Trophoblast cell (in vitro differentiated cells and primary cell): Measurements from ENCODE around the gene CASP3.
A peak's percentile ranks its signal among the peaks of the same experiment; 100 is the strongest.
"Not testable (repeated sequence)": the region's sequence is repeated elsewhere in the genome, so short reads cannot be mapped to it uniquely, and the experiment has no call there.

Source experiments
- DNase-seq, 2 donors: peaks; one replicate each; pipeline ENCODE4 v3.0.0-alpha.2; 2016
- H2AFZ ChIP-seq: 2 replicates; pipeline ENCODE4 v1.6.1; 2013; ENCODE audit warnings: low read length, moderate library complexity, mild to moderate bottlenecking; ENCODE audit not compliant: insufficient read depth, poor library complexity
- H2AK5ac ChIP-seq: 2 replicates; pipeline ENCODE4 v1.6.1; 2013; ENCODE audit warnings: mild to moderate bottlenecking, low read length
- H2BK120ac ChIP-seq: 2 replicates; pipeline ENCODE4 v1.6.1; 2013; ENCODE audit warnings: low read length, mild to moderate bottlenecking, moderate library complexity; ENCODE audit not compliant: insufficient read depth, poor library complexity
- H2BK12ac ChIP-seq: 2 replicates; pipeline ENCODE4 v1.6.1; 2013; ENCODE audit warnings: mild to moderate bottlenecking, low read length, moderate library complexity
- H2BK5ac ChIP-seq: 2 replicates; pipeline ENCODE4 v1.6.1; 2013; ENCODE audit warnings: low read length, low read depth, moderate library complexity, mild to moderate bottlenecking; ENCODE audit not compliant: poor library complexity
- H3K14ac ChIP-seq: 2 replicates; pipeline ENCODE4 v1.6.1; 2013; ENCODE audit warnings: mild to moderate bottlenecking, low read length
- H3K18ac ChIP-seq: 2 replicates; pipeline ENCODE4 v1.6.1; 2013; ENCODE audit warnings: mild to moderate bottlenecking, low read length
- H3K23ac ChIP-seq: 2 replicates; pipeline ENCODE4 v1.6.1; 2013; ENCODE audit warnings: low read length
- H3K27ac ChIP-seq: 2 replicates; pipeline ENCODE4 v1.5.1; 2013; ENCODE audit warnings: low read depth, mild to moderate bottlenecking, inconsistent platforms, low read length, moderate library complexity
- H3K27me3 ChIP-seq: 2 replicates; pipeline ENCODE4 v1.6.1; 2013; ENCODE audit warnings: inconsistent platforms, mild to moderate bottlenecking, low read length, moderate library complexity; ENCODE audit not compliant: insufficient read depth
- H3K36me3 ChIP-seq, 2 experiments: 1 replicate in 1 of 2; 2 replicates in 1 of 2; pipeline ENCODE4 v1.6.1; 2013; ENCODE audit warnings: low read length in 2 of 2, mild to moderate bottlenecking in 2 of 2, moderate library complexity in 1 of 2; ENCODE audit not compliant: insufficient read depth in 2 of 2, control insufficient read depth in 1 of 2
- H3K4ac ChIP-seq: 2 replicates; pipeline ENCODE4 v1.6.1; 2013; ENCODE audit warnings: low read depth, mild to moderate bottlenecking, low read length, moderate library complexity
- H3K4me1 ChIP-seq, 2 experiments: 1 replicate in 1 of 2; 2 replicates in 1 of 2; pipeline ENCODE4 v1.6.1; 2013; ENCODE audit warnings: low read length in 2 of 2, mild to moderate bottlenecking in 2 of 2, moderate library complexity in 1 of 2; ENCODE audit not compliant: insufficient read depth in 2 of 2, control insufficient read depth in 1 of 2
- H3K4me2 ChIP-seq: 2 replicates; pipeline ENCODE4 v1.6.1; 2013; ENCODE audit warnings: inconsistent platforms, mild to moderate bottlenecking, low read length, moderate library complexity
- H3K4me3 ChIP-seq: 2 replicates; pipeline ENCODE4 v1.5.1; 2013; ENCODE audit warnings: mild to moderate bottlenecking, low read depth, low read length, inconsistent platforms
- H3K79me1 ChIP-seq: one replicate; pipeline ENCODE4 v1.6.1; 2013; ENCODE audit warnings: low read length
- H3K79me2 ChIP-seq: 2 replicates; pipeline ENCODE4 v1.6.1; 2013; ENCODE audit warnings: low read length, mild to moderate bottlenecking; ENCODE audit not compliant: control insufficient read depth, insufficient read depth, poor library complexity
- H3K9ac ChIP-seq: 2 replicates; pipeline ENCODE4 v1.6.1; 2013; ENCODE audit warnings: mild to moderate bottlenecking, low read length
- H3K9me3 ChIP-seq: 2 replicates; pipeline ENCODE4 v1.6.1; 2013; ENCODE audit warnings: low read depth, mild to moderate bottlenecking, control low read depth, inconsistent platforms, low read length; ENCODE audit not compliant: insufficient read depth
- H4K12ac ChIP-seq: 2 replicates; pipeline ENCODE4 v1.6.1; 2013; ENCODE audit warnings: low read depth, mild to moderate bottlenecking, low read length, moderate library complexity
- H4K8ac ChIP-seq: 2 replicates; pipeline ENCODE4 v1.6.1; 2013; ENCODE audit warnings: low read depth, mild to moderate bottlenecking, low read length, moderate library complexity
- H4K91ac ChIP-seq: one replicate; pipeline ENCODE4 v1.6.1; 2013; ENCODE audit warnings: low read depth, mild to moderate bottlenecking, low read length, moderate library complexity
- WGBS: extraction: QIAGEN DNeasy Blood & Tissue Kit; methylation state at CpG from one replicate; pipeline ENCODE4 v1.1.7; 2013; ENCODE audit warnings: missing lambda C conversion rate; ENCODE audit not compliant: insufficient read length, insufficient coverage; ENCODE audit errors: extremely low coverage; 5-methylcytosine and 5-hydroxymethylcytosine counted together

Gene CASP3

GRCh38 chr4:184617600-184618196 lies 31.5 kb downstream of the CASP3 start:
- H2BK120ac ChIP-seq: no peak overlapping the region
- H3K36me3 ChIP-seq: no peaks in the 10 kb centered on the region
- H3K14ac ChIP-seq: no peak overlapping the region
- no peaks in the 10 kb centered on the region for H3K79me1 ChIP-seq
- no peaks in the 10 kb centered on the region for H3K4me1 ChIP-seq
- no peak overlapping the region for H3K18ac ChIP-seq
- H2BK12ac ChIP-seq: no peak overlapping the region
- H3K4me2 ChIP-seq: no peak overlapping the region
- H3K23ac ChIP-seq: no peak overlapping the region
- H3K79me2 ChIP-seq: no peaks in the 10 kb centered on the region
- WGBS: no CpG with 5 or more reads among the region's 9 CpGs
- no peak overlapping the region for H4K91ac ChIP-seq
- no peak overlapping the region for H3K4me3 ChIP-seq
- H4K12ac ChIP-seq: no peak overlapping the region
- no peak overlapping the region for H4K8ac ChIP-seq
- no peaks in the 10 kb centered on the region for H3K27me3 ChIP-seq
- H2AFZ ChIP-seq: no peak overlapping the region
- H2AK5ac ChIP-seq: no peak overlapping the region
- no peak overlapping the region for H2BK5ac ChIP-seq
- no peak overlapping the region for H3K9ac ChIP-seq
- DNase-seq: peak; percentile 93 to 94
- no peak overlapping the region for H3K27ac ChIP-seq
- H3K4ac ChIP-seq: no peak overlapping the region
- peaks cover 3% of the 10 kb centered on the region for H3K9me3 ChIP-seq

- Histone ChIP-seq H3K27ac (no peak overlapping the region), H4K8ac (no peak overlapping the region), H3K4me2 (no peak overlapping the region), H3K18ac (no peak overlapping the region), H3K27me3 (no peaks in the 10 kb centered on the region), H2AK5ac (no peak overlapping the region), H3K23ac (no peak overlapping the region), H2AFZ (no peak overlapping the region), H3K9me3 (peaks cover 3% of the 10 kb centered on the region), H3K79me2 (no peaks in the 10 kb centered on the region), H3K36me3 (no peaks in the 10 kb centered on the region), H3K14ac (no peak overlapping the region), H4K91ac (no peak overlapping the region), H3K4me3 (peak overlapping the region; percentile 46), H3K9ac (no peak overlapping the region), H4K12ac (no peak overlapping the region), H2BK12ac (no peak overlapping the region), H2BK120ac (no peak overlapping the region), H3K4ac (no peak overlapping the region), H3K4me1 (no peaks in the 10 kb centered on the region), H3K79me1 (no peaks in the 10 kb centered on the region), H2BK5ac (no peak overlapping the region)
- DNase-seq: no peak
- WGBS: no CpG with 5 or more reads among the region's 12 CpGs
Measured at GRCh38 chr4:184616633-184617551, 32.4 kb downstream of the CASP3 start.

GRCh38 chr4:184616168-184616567 lies 33.1 kb downstream of the CASP3 start:
- not testable (repeated sequence) for DNase-seq, H3K4me3 ChIP-seq, H2AFZ ChIP-seq, H2BK120ac ChIP-seq, H2BK5ac ChIP-seq, H4K8ac ChIP-seq, H3K4me1 ChIP-seq, H3K9ac ChIP-seq, H4K91ac ChIP-seq, H2BK12ac ChIP-seq, H3K18ac ChIP-seq, H3K4ac ChIP-seq, H3K27ac ChIP-seq, H3K79me2 ChIP-seq, H4K12ac ChIP-seq, H3K23ac ChIP-seq, H3K27me3 ChIP-seq, H2AK5ac ChIP-seq, H3K36me3 ChIP-seq, H3K9me3 ChIP-seq, H3K79me1 ChIP-seq, H3K14ac ChIP-seq, H3K4me2 ChIP-seq
- WGBS: no CpG with 5 or more reads among the region's 2 CpGs

GRCh38 chr4:184614509-184614908 lies 34.7 kb downstream of the CASP3 start:
- Histone ChIP-seq H4K91ac (no peak overlapping the region), H3K4me2 (no peak overlapping the region), H3K4me1 (no peaks in the 10 kb centered on the region), H3K9ac (no peak overlapping the region), H3K79me1 (no peaks in the 10 kb centered on the region), H4K12ac (no peak overlapping the region), H3K9me3 (peaks cover 3% of the 10 kb centered on the region), H3K27ac (no peak overlapping the region), H2AFZ (no peak overlapping the region), H2BK5ac (no peak overlapping the region), H3K36me3 (no peaks in the 10 kb centered on the region), H3K18ac (no peak overlapping the region), H3K4ac (no peak overlapping the region), H3K4me3 (no peak overlapping the region), H4K8ac (no peak overlapping the region), H3K79me2 (no peaks in the 10 kb centered on the region), H3K27me3 (no peaks in the 10 kb centered on the region), H3K23ac (no peak overlapping the region), H2BK12ac (no peak overlapping the region), H2BK120ac (no peak overlapping the region), H2AK5ac (no peak overlapping the region), H3K14ac (no peak overlapping the region)
- WGBS: no CpG with 5 or more reads among the region's 3 CpGs
- DNase-seq: no peak
